Upper lobe of left lung (tissue), 4 donors: ENCODE measurements around the gene LITAFD.

Experiments
- CTCF ChIP-seq, 6 experiments: fragments of 450-650 bp in 4 of 6; fragments of 200-600 bp in 2 of 6; sonication (generic) in 2 of 6; IDR thresholded peaks; one replicate each; pipeline ENCODE4 v1.5.1; 2016 to 2019; ENCODE audit warnings: antibody characterized with exemption in 6 of 6
- POLR2A ChIP-seq, 4 donors: fragments of 450-650 bp; IDR thresholded peaks; one replicate each; pipeline ENCODE4 v1.5.1; 2016 to 2017; ENCODE audit warnings: antibody characterized with exemption in 4 of 4, mild to moderate bottlenecking in 2 of 4

GRCh38 chr16:8858994-8859912, 22.9 kb upstream of the LITAFD start:
- TF ChIP-seq POLR2A (IDR thresholded peaks at IDR 0.05), result no peak
- no peak for TF ChIP-seq CTCF (IDR thresholded peaks at IDR 0.05)
